H7 (cell line): ENCODE data around the gene RPS29. TPM values are rescaled to one million over a fixed set of nuclear protein-coding genes. Genes with fewer than 3 reads are reported as not detected.
A peak's percentile ranks its signal among the peaks of the same experiment; 100 is the strongest.
"Not testable (repeated sequence)": the region's sequence is repeated elsewhere in the genome, so short reads cannot be mapped to it uniquely, and the experiment has no call there.

Experiments used
- DNase-seq: peaks from one replicate; pipeline ENCODE4 v3.0.0; 2012
- H3K27me3 ChIP-seq: 2 replicates; pipeline ENCODE4 v1.6.0; 2011; ENCODE audit warnings: mild to moderate bottlenecking, low read length; ENCODE audit not compliant: control insufficient read depth, insufficient read depth
- H3K36me3 ChIP-seq: replicated peaks from 2 replicates; pipeline ENCODE4 v1.5.1; 2011; ENCODE audit warnings: low read length; ENCODE audit not compliant: control insufficient read depth, insufficient read depth
- H3K4me3 ChIP-seq: 2 replicates; pipeline ENCODE4 v1.5.1; 2011; ENCODE audit warnings: low read depth, mild to moderate bottlenecking, control low read depth, low read length, moderate library complexity; ENCODE audit not compliant: insufficient read depth
- total RNA-seq: library from RNA; depleted of rRNA; stranded (reverse); fragments of >200 nt; shearing (Covaris generic); gene quantifications from 2 replicates; pipeline ENCODE4 v1.2.3, GENCODE V29; 2014

RPS29 gene
- total RNA-seq, 1 experiment from 2014 or later, result 8,199 TPM

- DNase-seq, result no peak
- no peak overlapping the region for H3K4me3 ChIP-seq
- H3K27me3 ChIP-seq, result no peaks in the 10 kb centered on the region
- H3K36me3 ChIP-seq, result peaks cover 3% of the 10 kb centered on the region
These were observed 29.6 kb upstream of the RPS29 start for GRCh38 chr14:49615776-49616175.

GRCh38 chr14:49614196-49614595 lies 28.0 kb upstream of the RPS29 start:
- Histone ChIP-seq H3K4me3 (no peak overlapping the region), H3K36me3 (peaks cover 3% of the 10 kb centered on the region), H3K27me3 (no peaks in the 10 kb centered on the region)
- no peak for DNase-seq

- H3K36me3 ChIP-seq, result no peaks in the 10 kb centered on the region
- no peaks in the 10 kb centered on the region for H3K27me3 ChIP-seq
- no peak overlapping the region for H3K4me3 ChIP-seq
- no peak for DNase-seq
These were observed 26.5 kb upstream of the RPS29 start for GRCh38 chr14:49612671-49613070.

GRCh38 chr14:49612251-49612650 lies 26.1 kb upstream of the RPS29 start:
- Histone ChIP-seq H3K36me3 (no peaks in the 10 kb centered on the region), H3K27me3 (no peaks in the 10 kb centered on the region), H3K4me3 (no peak overlapping the region)
- DNase-seq, result no peak

GRCh38 chr14:49607583-49607982 lies 21.4 kb upstream of the RPS29 start:
- H3K27me3 ChIP-seq, result no peaks in the 10 kb centered on the region
- DNase-seq, result no peak
- peaks cover under 1% of the 10 kb centered on the region for H3K36me3 ChIP-seq
- H3K4me3 ChIP-seq, result no peak overlapping the region

GRCh38 chr14:49598485-49599300 lies 12.5 kb upstream of the RPS29 start, which contains the start of gene LRR1:
Gene LRR1 (plus strand): TSS chr14:49598940. CDS start chr14:49599021, 81 bp downstream.
- Histone ChIP-seq H3K27me3 (no peaks in the 10 kb centered on the region), H3K36me3 (peaks cover 1% of the 10 kb centered on the region; the same call in 1 of the 2 replicates), H3K4me3 (peak within 1 kb of the TSS; percentile 93)
- peak; percentile 88 for DNase-seq

GRCh38 chr14:49598189-49598484 lies 12.0 kb upstream of the RPS29 start:
- H3K27me3 ChIP-seq, result no peaks in the 10 kb centered on the region
- DNase-seq, result peak; percentile 71

GRCh38 chr14:49594347-49595091 lies 8.3 kb upstream of the RPS29 start:
- no peak for DNase-seq
- H3K36me3 ChIP-seq, result no peaks in the 10 kb centered on the region
- H3K27me3 ChIP-seq, result no peaks in the 10 kb centered on the region
- no peak overlapping the region for H3K4me3 ChIP-seq

More at GRCh38 chr14:49598189-49598484, 12.0 kb upstream of the RPS29 start:
- H3K4me3 ChIP-seq, result peak overlapping the region; percentile 93
- peaks cover 1% of the 10 kb centered on the region; the same call in 1 of the 2 replicates for H3K36me3 ChIP-seq

- DNase-seq, result no peak
- H3K27me3 ChIP-seq, result no peaks in the 10 kb centered on the region
- no peak overlapping the region for H3K4me3 ChIP-seq
- H3K36me3 ChIP-seq, result no peaks in the 10 kb centered on the region
These were observed 6.8 kb upstream of the RPS29 start for GRCh38 chr14:49593016-49593415.

GRCh38 chr14:49589387-49589786 lies 3.2 kb upstream of the RPS29 start:
- no peak overlapping the region for H3K4me3 ChIP-seq
- peaks cover under 1% of the 10 kb centered on the region; the same call in 1 of the 2 replicates for H3K36me3 ChIP-seq
- no peaks in the 10 kb centered on the region for H3K27me3 ChIP-seq
- no peak for DNase-seq

GRCh38 chr14:49586673-49587460 lies 687 bp upstream of the RPS29 start:
- H3K27me3 ChIP-seq, result no peaks in the 10 kb centered on the region
- peak overlapping the region; percentile 24 for H3K4me3 ChIP-seq
- DNase-seq, result peak; percentile 59
- peaks cover 16% of the 10 kb centered on the region for H3K36me3 ChIP-seq

GRCh38 chr14:49584981-49585640 lies 1.1 kb downstream of the RPS29 start:
- not testable (repeated sequence) for DNase-seq, H3K27me3 ChIP-seq
- peak overlapping the region; percentile 84 for H3K4me3 ChIP-seq
- H3K36me3 ChIP-seq, result peaks cover 16% of the 10 kb centered on the region

- H3K27me3 ChIP-seq, result no peaks in the 10 kb centered on the region
- H3K36me3 ChIP-seq, result peaks cover 16% of the 10 kb centered on the region
- peak overlapping the region; percentile 3; the same call in 1 of the 2 replicates for H3K4me3 ChIP-seq
- no peak for DNase-seq
These were observed 2.1 kb downstream of the RPS29 start for GRCh38 chr14:49584058-49584457.

GRCh38 chr14:49583629-49584028 lies 2.6 kb downstream of the RPS29 start:
- no peaks in the 10 kb centered on the region for H3K27me3 ChIP-seq
- peaks cover 16% of the 10 kb centered on the region for H3K36me3 ChIP-seq
- H3K4me3 ChIP-seq, result no peak overlapping the region
- DNase-seq, result no peak
